ENCODE measurements around the gene TMEM69.
"Not testable (repeated sequence)": the region's sequence is repeated elsewhere in the genome, so short reads cannot be mapped to it uniquely, and the experiment has no call there.

Gene TMEM69

GRCh38 chr1:45718289-45718688 is 30.3 kb downstream of the TMEM69 start:
- no peak for DNase-seq (ENCODE audit: low read depth)
- TF ChIP-seq CTCF (conservative IDR thresholded peaks at IDR 0.05; ENCODE audit: low read depth, low read length): no peak
- H3K4me3 ChIP-seq (ENCODE audit: low read depth, low read length): no peak overlapping the region

- DNase-seq (ENCODE audit: low read depth): peak; percentile 57
- TF ChIP-seq CTCF (conservative IDR thresholded peaks at IDR 0.05; ENCODE audit: low read depth, low read length): no peak
- H3K4me3 ChIP-seq (ENCODE audit: low read depth, low read length): no peak overlapping the region
Measured at GRCh38 chr1:45721207-45721606, 33.2 kb downstream of the TMEM69 start.

GRCh38 chr1:45722809-45723208 is 34.8 kb downstream of the TMEM69 start:
- TF ChIP-seq CTCF (conservative IDR thresholded peaks at IDR 0.05; ENCODE audit: low read depth, low read length): no peak
- peak; percentile 17 for DNase-seq (ENCODE audit: low read depth)
- no peak overlapping the region for H3K4me3 ChIP-seq (ENCODE audit: low read depth, low read length)

- H3K4me3 ChIP-seq (ENCODE audit: low read depth, low read length): no peak overlapping the region
- DNase-seq (ENCODE audit: low read depth): no peak
- no peak for TF ChIP-seq CTCF (conservative IDR thresholded peaks at IDR 0.05; ENCODE audit: low read depth, low read length)
Measured at GRCh38 chr1:45723248-45723930, 35.4 kb downstream of the TMEM69 start.

- DNase-seq (ENCODE audit: low read depth); H3K4me3 ChIP-seq (ENCODE audit: low read depth, low read length): not testable (repeated sequence)
Measured at GRCh38 chr1:45726007-45726406, 38.0 kb downstream of the TMEM69 start.

- TF ChIP-seq CTCF (conservative IDR thresholded peaks at IDR 0.05; ENCODE audit: low read depth, low read length): no peak
- H3K4me3 ChIP-seq (ENCODE audit: low read depth, low read length): no peak overlapping the region
- DNase-seq (ENCODE audit: low read depth): no peak
Measured at GRCh38 chr1:45730075-45730779, 42.2 kb downstream of the TMEM69 start.

GRCh38 chr1:45730780-45731319 is 42.9 kb downstream of the TMEM69 start:
- DNase-seq (ENCODE audit: low read depth): no peak
- no peak overlapping the region for H3K4me3 ChIP-seq (ENCODE audit: low read depth, low read length)
- TF ChIP-seq CTCF (conservative IDR thresholded peaks at IDR 0.05; ENCODE audit: low read depth, low read length): no peak

Data from choroid plexus epithelial cell (primary cell).